RWPE2 (cell line): Measurements from ENCODE around the gene SLC12A2.

Experiments used
- ATAC-seq: fragments of 200-7000 bp; cut with Tn5 transposase; 3 replicates; pipeline ENCODE4 v1.9.1; 2021; ENCODE audit warnings: low read depth
- DNase-seq: peaks from one replicate; pipeline ENCODE4 v3.0.0-alpha.2; 2020; ENCODE audit warnings: low spot score
- H3K27ac ChIP-seq: fragments of 450-650 bp; 2 replicates; pipeline ENCODE4 v1.5.1; 2017; ENCODE audit warnings: mild to moderate bottlenecking; ENCODE audit not compliant: poor library complexity, severe bottlenecking
- H3K27me3 ChIP-seq: fragments of 250-450 bp; sonication (Bioruptor Pico); 2 replicates; pipeline ENCODE4 v1.5.1; 2021; ENCODE audit warnings: mild to moderate bottlenecking, moderate library complexity; ENCODE audit not compliant: insufficient read depth, poor library complexity, severe bottlenecking
- H3K36me3 ChIP-seq: fragments of 250-450 bp; sonication (Bioruptor Pico); 2 replicates; pipeline ENCODE4 v1.5.1; 2020; ENCODE audit warnings: low read depth, mild to moderate bottlenecking, moderate library complexity
- H3K4me1 ChIP-seq: fragments of 250-450 bp; sonication (Bioruptor Pico); 2 replicates; pipeline ENCODE4 v1.5.1; 2021; ENCODE audit warnings: mild to moderate bottlenecking, moderate library complexity; ENCODE audit not compliant: insufficient read depth, poor library complexity, severe bottlenecking
- H3K4me3 ChIP-seq: fragments of 250-450 bp; sonication (Bioruptor Pico); 2 replicates; pipeline ENCODE4 v1.5.1; 2021; ENCODE audit warnings: mild to moderate bottlenecking, moderate library complexity; ENCODE audit not compliant: severe bottlenecking
- H3K9me3 ChIP-seq: fragments of 250-450 bp; sonication (Bioruptor Pico); 2 replicates; pipeline ENCODE4 v1.5.1; 2021; ENCODE audit warnings: mild to moderate bottlenecking, moderate library complexity; ENCODE audit not compliant: severe bottlenecking
- TF ChIP-seq, protein P1 (sequence below): fragments of 450-650 bp; IDR thresholded peaks from one replicate; pipeline ENCODE4 v1.5.1; 2017; ENCODE audit warnings: mild to moderate bottlenecking, moderate library complexity; ENCODE audit not compliant: poor library complexity, severe bottlenecking

Gene SLC12A2

DNA sequence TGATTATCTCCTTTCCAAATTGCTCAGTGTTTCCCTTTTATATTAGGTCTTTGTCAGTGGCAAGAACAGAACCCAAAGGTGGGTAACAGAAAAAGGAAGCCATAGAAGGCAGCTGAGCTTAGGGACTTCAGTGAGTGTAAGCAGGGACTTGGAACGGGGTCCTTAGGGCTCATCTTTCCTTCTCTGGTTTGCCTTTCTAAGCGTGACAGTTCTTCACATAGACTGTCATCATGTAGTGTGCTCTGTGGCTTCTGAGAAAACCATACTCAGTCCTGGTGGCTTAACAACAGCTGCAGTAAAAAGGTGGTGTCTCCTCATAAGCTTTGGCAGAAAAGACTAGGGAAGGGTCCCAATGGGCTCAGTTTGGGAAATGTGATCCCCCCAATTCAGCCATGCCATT, 108.8 kb downstream of the SLC12A2 start:
- DNase-seq (no peak), ATAC-seq (no peak)
- H3K4me1 ChIP-seq = no peaks in the 10 kb centered on the region

DNA sequence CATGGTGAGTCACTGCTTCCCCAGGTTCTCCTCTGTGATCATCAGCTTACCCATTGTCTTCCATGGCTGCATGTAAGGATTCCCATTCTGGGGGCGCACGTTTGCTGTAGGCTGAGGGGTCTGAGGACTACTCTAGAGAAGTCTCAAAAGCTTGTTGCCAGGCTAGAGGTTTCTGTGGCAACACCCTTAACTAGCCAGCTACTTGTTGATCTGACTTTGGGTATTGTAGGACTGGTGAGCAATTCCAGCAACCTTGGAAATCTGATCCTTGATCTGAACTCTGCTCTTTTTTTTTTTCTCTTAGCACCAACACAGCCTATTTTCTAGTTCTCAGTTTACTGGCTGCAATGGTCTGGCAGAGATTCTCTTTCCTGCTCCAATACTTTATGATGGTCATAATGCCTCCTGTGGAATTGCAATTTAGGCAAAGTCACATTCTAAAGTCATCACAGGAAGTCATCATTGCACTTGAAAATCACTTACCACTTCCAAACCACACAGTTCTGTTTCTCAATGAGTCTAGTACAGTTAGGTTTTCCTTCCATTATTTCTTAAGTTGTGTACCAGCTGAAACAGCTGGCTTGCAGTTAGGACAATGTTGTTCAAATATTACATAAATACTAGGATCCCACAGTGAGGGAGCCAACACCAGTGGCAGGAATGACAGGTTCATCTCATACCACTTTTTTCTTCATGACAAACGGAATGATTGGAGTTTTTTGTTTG, 110.3 kb downstream of the SLC12A2 start:
- no peak for DNase-seq
- Histone ChIP-seq H3K36me3 (no peaks in the 10 kb centered on the region), H3K27ac (no peak overlapping the region), H3K9me3 (no peaks in the 10 kb centered on the region), H3K4me1 (no peaks in the 10 kb centered on the region), H3K4me3 (no peak overlapping the region), H3K27me3 (no peaks in the 10 kb centered on the region)
- TF ChIP-seq, protein P1, sequence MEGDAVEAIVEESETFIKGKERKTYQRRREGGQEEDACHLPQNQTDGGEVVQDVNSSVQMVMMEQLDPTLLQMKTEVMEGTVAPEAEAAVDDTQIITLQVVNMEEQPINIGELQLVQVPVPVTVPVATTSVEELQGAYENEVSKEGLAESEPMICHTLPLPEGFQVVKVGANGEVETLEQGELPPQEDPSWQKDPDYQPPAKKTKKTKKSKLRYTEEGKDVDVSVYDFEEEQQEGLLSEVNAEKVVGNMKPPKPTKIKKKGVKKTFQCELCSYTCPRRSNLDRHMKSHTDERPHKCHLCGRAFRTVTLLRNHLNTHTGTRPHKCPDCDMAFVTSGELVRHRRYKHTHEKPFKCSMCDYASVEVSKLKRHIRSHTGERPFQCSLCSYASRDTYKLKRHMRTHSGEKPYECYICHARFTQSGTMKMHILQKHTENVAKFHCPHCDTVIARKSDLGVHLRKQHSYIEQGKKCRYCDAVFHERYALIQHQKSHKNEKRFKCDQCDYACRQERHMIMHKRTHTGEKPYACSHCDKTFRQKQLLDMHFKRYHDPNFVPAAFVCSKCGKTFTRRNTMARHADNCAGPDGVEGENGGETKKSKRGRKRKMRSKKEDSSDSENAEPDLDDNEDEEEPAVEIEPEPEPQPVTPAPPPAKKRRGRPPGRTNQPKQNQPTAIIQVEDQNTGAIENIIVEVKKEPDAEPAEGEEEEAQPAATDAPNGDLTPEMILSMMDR = no peak
- ATAC-seq = no peak

More for the DNA sequence above, 108.8 kb downstream of the SLC12A2 start:
- no peak overlapping the region for H3K4me3 ChIP-seq
- H3K9me3 ChIP-seq = no peaks in the 10 kb centered on the region
- H3K27ac ChIP-seq = no peak overlapping the region
- H3K36me3 ChIP-seq = no peaks in the 10 kb centered on the region
- no peaks in the 10 kb centered on the region for H3K27me3 ChIP-seq
- TF ChIP-seq, protein P1 = no peak

DNA sequence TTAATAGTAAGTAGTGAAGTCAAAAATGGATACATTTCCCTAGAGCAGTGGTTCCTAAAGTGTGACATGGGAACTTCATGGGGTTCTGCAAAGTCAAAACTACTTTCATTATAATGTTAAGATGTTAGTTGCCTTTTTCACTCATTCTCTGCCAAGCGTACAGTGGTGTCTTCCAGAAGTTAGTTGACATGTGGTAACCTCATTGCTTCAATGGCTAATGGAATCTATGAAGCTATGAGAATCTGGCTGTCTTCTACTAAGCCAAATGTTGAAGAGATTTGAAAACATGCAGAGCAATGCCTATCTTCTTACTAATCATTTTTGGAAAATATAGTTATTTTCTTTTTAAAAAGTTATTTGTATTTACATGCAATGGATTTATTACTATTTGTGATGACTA, 111.8 kb downstream of the SLC12A2 start:
- no peak for ATAC-seq
- TF ChIP-seq, protein P1 = no peak
- peaks cover 7% of the 10 kb centered on the region for H3K4me1 ChIP-seq
- H3K27ac ChIP-seq = no peak overlapping the region
- H3K4me3 ChIP-seq = no peak overlapping the region
- H3K36me3 ChIP-seq = no peaks in the 10 kb centered on the region
- no peaks in the 10 kb centered on the region for H3K27me3 ChIP-seq
- no peak for DNase-seq
- H3K9me3 ChIP-seq = no peaks in the 10 kb centered on the region

DNA sequence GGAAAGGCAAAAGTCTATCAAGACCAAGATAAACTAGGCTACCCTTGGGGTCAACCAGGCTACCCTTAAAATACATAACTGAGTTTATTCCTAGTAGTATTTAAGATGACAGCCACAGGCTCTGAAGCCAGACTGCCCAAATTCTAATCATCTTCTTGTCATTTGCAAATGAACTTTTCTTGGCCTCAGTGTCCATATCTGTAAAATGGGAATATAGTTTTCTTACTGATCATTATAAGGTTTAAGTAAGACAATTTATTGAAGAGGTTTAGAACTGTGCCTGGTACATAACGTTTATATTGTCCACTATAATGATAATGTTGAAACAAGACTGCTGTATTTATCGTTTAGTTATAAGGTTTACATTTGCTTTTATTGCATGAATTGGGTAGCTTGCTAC, 112.5 kb downstream of the SLC12A2 start:
- TF ChIP-seq, protein P1 = no peak
- no peaks in the 10 kb centered on the region for H3K27me3 ChIP-seq
- no peak for ATAC-seq

DNA sequence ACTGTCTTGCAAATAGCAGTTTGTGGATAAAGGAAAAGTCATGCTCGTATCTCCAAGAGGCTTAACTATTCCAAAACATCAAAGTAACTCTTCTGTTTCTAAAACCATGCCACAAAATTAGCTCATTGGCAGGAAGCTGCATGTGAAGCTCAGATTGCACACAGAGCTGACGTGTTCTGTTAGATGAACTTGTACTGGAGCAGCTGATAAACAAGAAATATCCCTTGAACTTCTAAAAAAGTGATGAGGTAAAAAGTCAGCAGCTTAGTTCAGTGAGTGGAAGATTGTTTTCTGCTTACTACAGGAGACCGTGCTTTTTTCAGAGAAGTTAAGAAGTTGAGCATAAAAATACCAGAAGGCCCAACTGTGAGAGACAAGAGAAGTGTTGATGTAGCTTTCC, 113.2 kb downstream of the SLC12A2 start:
- H3K4me1 ChIP-seq = peaks cover 7% of the 10 kb centered on the region
- no peak overlapping the region for H3K27ac ChIP-seq
- TF ChIP-seq, protein P1 = no peak
- H3K27me3 ChIP-seq = no peaks in the 10 kb centered on the region
- no peaks in the 10 kb centered on the region for H3K36me3 ChIP-seq
- DNase-seq = no peak
- no peaks in the 10 kb centered on the region for H3K9me3 ChIP-seq
- H3K4me3 ChIP-seq = no peak overlapping the region
- ATAC-seq = no peak

More for the DNA sequence above, 112.5 kb downstream of the SLC12A2 start:
- Histone ChIP-seq H3K36me3 (no peaks in the 10 kb centered on the region), H3K4me1 (peaks cover 7% of the 10 kb centered on the region), H3K9me3 (no peaks in the 10 kb centered on the region), H3K27ac (no peak overlapping the region), H3K4me3 (no peak overlapping the region)
- DNase-seq = no peak
